ENCODE results near the gene PRDX2.

The PRDX2 gene

DNA sequence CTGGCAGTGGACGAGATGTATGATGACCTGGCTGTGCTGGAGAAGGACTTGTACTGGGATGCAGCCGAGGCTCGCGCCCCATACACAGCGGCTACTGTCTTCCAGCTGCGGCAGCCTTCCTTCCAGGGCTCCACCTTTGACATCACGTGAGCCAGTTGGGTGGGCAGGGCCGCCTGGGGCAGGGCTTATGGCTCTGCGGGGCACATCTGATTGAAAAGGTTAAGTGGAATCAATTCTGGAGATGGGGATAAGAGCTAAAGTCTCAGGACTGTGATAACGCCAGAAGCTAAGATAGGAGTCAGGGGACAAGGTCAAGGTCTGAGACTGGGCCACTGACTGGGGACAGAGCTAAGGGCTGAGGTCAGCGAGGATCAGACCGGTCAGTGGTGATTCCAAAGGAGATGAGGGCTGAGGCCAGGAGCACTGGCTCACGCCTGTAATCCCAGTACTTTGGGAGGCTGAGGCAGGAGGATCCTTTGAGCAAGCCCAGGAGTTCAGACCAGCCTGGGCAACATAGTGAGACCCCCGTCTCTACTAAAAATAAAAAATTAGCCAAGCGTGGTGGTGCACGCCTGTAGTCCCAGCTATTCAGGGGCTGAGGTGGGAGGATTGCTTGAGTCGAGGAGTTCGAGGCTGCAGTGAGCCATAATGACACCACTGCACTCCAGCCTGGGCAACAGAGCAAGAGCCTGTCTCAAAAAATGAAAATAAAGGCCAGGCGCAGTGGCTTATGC is 45.3 kb downstream of the PRDX2 start:
- H3K9me3 Mint-ChIP-seq, result no peaks in the 10 kb centered on the region
- no peak overlapping the region for H3K4me3 Mint-ChIP-seq
- no peak overlapping the region for H3K27ac Mint-ChIP-seq
- no peak for DNase-seq
- H3K36me3 Mint-ChIP-seq, result no peaks in the 10 kb centered on the region
- CTCF ChIA-PET, result interaction anchor here (0.8 to 30.6 kb wide), 8 partner anchors 9 to 41 kb away, joined by 3 to 706 read pairs (median 13); partner anchors contain the start of genes GET3, JUNB, PRDX2 and THSD8
- peaks cover 74% of the 10 kb centered on the region for H3K27me3 Mint-ChIP-seq
- peaks cover 8% of the 10 kb centered on the region for H3K4me1 Mint-ChIP-seq

DNA sequence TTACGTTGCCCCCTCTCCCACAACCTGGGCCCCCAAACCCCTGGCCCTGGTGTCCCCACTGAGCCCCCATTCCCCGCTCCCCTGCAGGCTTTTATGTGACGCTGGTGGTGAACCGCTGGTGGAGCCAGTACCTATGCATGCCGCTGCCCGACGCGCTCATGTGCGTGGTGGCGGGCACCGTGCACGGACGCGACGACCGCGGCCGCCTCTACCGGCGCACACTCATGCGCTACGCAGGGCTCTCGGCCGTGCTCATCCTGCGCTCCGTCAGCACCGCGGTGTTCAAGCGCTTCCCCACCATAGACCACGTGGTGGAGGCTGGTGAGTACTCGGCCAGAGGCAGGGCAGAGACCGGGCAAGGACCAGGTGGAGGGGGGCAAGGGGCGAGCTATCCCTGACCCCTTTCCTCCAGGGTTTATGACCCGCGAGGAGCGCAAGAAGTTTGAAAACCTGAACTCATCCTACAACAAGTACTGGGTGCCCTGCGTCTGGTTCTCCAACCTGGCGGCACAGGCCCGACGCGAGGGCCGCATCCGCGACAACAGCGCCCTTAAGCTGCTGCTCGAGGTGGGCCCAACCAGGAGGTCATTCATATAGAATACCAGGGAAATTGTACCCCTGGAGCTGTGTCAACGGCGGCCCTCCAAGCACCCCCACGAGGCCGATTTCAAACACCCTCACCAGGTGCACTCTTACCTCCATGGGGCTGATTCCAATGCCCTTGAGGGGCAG is 47.0 kb downstream of the PRDX2 start:
- Mint-ChIP-seq H3K27me3 (peaks cover 85% of the 10 kb centered on the region), H3K36me3 (no peaks in the 10 kb centered on the region), H3K27ac (no peak overlapping the region), H3K4me3 (no peak overlapping the region), H3K9me3 (no peaks in the 10 kb centered on the region), H3K4me1 (peaks cover 8% of the 10 kb centered on the region)
- DNase-seq, result no peak
- CTCF ChIA-PET, result interaction anchor here (1.0 to 30.6 kb wide), 9 partner anchors 11 to 695 kb away, joined by 3 to 706 read pairs (median 5); partner anchors contain the start of genes GET3, JUNB, PRDX2 and THSD8

DNA sequence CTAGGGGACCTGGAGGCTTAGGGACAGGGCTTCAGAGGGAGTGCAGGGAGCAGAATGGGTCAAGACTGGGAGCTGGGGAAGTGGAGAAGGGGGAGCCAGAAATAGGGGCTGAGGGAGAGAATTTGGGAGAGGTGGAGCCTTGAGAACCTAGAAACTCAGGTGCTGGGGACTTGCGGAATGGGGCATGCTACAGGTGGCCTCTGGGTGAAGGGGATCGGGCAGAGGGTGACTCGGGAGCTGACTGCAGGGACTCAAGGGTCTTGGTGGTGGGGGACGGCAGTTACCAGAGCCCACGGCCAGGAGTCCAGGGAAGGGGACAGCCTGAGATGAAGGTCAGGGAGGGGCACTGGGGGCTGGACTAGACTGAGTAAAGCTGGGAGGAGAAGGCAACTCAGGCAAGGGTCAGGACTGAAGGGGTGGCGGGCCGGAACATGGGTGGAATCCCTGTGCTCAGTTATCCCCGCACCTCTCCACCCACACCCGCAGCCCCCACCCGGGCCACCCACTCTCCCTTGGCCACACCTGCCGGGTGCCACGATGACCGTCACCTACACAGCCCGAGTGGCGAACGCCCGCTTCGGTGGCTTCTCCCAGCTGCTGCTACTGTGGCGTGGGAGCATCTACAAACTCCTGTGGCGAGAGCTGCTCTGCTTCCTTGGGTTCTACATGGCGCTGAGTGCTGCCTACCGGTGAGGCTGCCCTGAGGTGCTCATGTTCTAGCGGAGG is 49.4 kb downstream of the PRDX2 start:
- Mint-ChIP-seq H3K27me3 (peaks cover 70% of the 10 kb centered on the region), H3K4me1 (peaks cover 5% of the 10 kb centered on the region), H3K27ac (no peak overlapping the region), H3K9me3 (peaks cover 12% of the 10 kb centered on the region), H3K36me3 (peaks cover 12% of the 10 kb centered on the region), H3K4me3 (no peak overlapping the region)
- DNase-seq, result no peak
- CTCF ChIA-PET, result interaction anchor here (0.8 to 1.5 kb wide), 2 partner anchors 8 to 14 kb away, joined by 3 to 4 read pairs; no protein-coding TSS in a partner anchor

DNA sequence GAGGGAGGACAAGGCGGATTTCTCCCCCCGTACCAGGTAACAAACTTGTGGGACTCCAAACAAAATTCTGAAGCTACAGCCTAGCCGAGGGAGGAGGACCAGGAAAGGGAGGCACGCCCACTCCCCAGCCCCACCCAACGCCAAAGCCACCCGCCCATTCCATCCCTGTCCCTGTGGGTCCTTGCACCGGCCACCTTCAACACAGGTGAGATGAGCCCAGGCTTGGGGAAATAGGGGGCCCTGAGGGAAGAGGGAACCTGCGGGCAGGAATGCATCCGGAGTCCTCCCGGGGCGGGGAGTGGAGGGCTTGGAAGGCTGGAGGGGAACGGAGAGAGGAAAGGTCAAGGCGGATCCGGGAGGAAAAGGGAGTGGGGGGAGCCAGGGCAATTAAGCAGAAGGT is 50.0 kb downstream of the PRDX2 start, which contains the start of gene BEST2:
Gene BEST2, plus strand, starts transcription at position 157 of the 400 bp plus-strand sequence. CDS start 802 bp downstream, outside the sequence.
- Mint-ChIP-seq H3K9me3 (peaks cover 12% of the 10 kb centered on the region), H3K4me1 (peaks cover 5% of the 10 kb centered on the region), H3K27me3 (peaks cover 67% of the 10 kb centered on the region), H3K36me3 (peaks cover 18% of the 10 kb centered on the region), H3K4me3 (no peak within 1 kb of the TSS), H3K27ac (no peak within 1 kb of the TSS)
- DNase-seq, result no peak
- CTCF ChIA-PET, result interaction anchor here (0.8 kb wide), 1 partner anchor 9 kb away, joined by 3 read pairs; no protein-coding TSS in a partner anchor

DNA sequence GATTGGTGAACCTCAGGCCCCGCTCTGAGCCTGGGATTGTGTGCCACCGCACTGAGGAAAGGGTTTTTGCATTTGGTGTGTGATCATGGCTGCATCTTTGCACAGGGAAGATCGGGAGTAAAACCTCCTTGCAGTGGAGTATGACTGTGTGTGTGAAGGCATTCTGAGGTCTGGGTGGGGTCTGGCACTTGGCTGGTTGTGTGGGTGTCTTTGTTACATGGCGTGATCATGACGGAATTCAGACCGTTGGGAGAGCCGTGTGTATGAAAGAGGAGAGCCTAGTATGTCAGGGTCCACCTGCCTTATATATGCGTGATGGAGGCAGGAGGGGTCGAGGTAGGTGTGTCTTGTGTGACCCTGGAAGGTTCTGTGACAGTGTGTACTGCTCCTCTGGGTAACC is 50.7 kb downstream of the PRDX2 start:
- H3K27me3 Mint-ChIP-seq, result peaks cover 60% of the 10 kb centered on the region

DNA sequence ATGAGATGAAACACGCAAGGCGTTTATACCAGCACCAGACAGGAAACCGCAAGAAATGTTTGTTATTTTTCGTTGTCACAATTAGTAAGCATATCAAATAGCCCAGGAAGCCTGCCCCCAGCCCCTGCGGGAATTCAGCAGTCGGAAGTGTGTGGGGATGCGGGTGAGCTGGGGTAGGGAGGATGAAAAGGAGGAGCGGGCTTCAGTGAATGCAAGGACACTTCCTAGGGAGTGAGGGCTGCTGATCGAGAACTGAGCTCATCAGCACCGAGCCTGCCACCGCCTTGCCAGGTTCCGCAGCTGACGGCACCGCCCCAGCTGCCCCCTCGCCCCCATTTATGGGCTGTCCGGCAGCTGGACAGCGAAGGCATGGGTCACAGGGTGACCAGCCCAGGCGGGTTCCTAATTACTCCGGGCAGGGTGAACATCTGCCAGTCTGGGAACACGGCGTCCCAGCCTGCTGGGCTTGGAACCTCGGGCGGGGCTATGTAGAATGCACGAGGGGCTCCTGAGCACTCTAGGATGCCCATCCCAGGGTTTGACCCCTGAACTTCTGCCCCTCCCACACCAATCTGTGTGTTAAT is 51.6 kb downstream of the PRDX2 start:
- no peak for DNase-seq
- peaks cover 12% of the 10 kb centered on the region for H3K9me3 Mint-ChIP-seq
- no peak overlapping the region for H3K4me3 Mint-ChIP-seq
- H3K27ac Mint-ChIP-seq, result no peak overlapping the region
- H3K4me1 Mint-ChIP-seq, result peaks cover 5% of the 10 kb centered on the region
- H3K27me3 Mint-ChIP-seq, result peaks cover 53% of the 10 kb centered on the region
- CTCF ChIA-PET, result interaction anchor here (0.8 to 2.1 kb wide), 2 partner anchors 10 to 16 kb away, joined by 3 to 11 read pairs; no protein-coding TSS in a partner anchor
- H3K36me3 Mint-ChIP-seq, result peaks cover 25% of the 10 kb centered on the region

More for the DNA sequence above, 50.7 kb downstream of the PRDX2 start:
- CTCF ChIA-PET, result interaction anchor here (0.8 to 2.1 kb wide), 2 partner anchors 9 to 15 kb away, joined by 3 to 11 read pairs; no protein-coding TSS in a partner anchor
- H3K4me1 Mint-ChIP-seq, result peaks cover 5% of the 10 kb centered on the region
- H3K9me3 Mint-ChIP-seq, result peaks cover 12% of the 10 kb centered on the region
- no peak for DNase-seq
- no peak overlapping the region for H3K27ac Mint-ChIP-seq
- no peak overlapping the region for H3K4me3 Mint-ChIP-seq
- peaks cover 23% of the 10 kb centered on the region for H3K36me3 Mint-ChIP-seq

DNA sequence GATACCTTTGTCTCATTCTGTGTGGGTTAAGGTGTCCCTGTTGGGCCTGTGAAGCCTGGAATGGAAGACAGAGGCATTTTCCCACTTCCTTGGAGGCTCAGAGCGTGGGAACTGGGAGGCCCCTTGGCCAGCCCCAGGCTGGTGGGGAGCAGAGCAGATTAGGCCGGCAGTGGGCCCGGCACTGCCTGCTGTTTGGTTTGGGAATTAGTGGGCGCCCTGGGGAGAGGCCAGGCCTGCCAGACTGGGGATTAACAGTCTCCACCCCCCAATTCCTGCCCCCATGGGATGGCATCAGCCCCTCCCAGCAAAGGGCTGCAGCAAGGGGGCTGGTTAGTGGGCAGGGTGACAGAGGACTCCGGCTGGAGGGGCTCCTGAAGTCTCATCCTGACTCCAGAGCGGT is 53.1 kb downstream of the PRDX2 start:
- DNase-seq, result no peak
- Mint-ChIP-seq H3K4me3 (no peak overlapping the region), H3K4me1 (peaks cover 5% of the 10 kb centered on the region), H3K9me3 (peaks cover 12% of the 10 kb centered on the region), H3K27me3 (peaks cover 40% of the 10 kb centered on the region), H3K36me3 (peaks cover 25% of the 10 kb centered on the region), H3K27ac (no peak overlapping the region)
- CTCF ChIA-PET, result interaction anchor here (3.0 kb wide), 1 partner anchor 12 kb away, joined by 15 read pairs; no protein-coding TSS in a partner anchor

Measured in activated naive CD4-positive, alpha-beta T cell treated with anti-CD3 and anti-CD28 coated beads, Interleukin-2, amount 10 ng/mL, durations not matched to agents 7 days and 5 days (primary cell).